Suprapubic skin (tissue), 4 donors: Measurements from ENCODE around the gene EPHA4. TPM values are rescaled to one million over a fixed set of nuclear protein-coding genes. Genes with fewer than 3 reads are reported as not detected.

Experiments
- DNase-seq, 2 donors: peaks; one replicate each; pipeline ENCODE4 v3.0.0-alpha.2; 2019; ENCODE audit warnings: low spot score in 2 of 2
- H3K27ac ChIP-seq: fragments of 200-600 bp; sonication (generic); one replicate; pipeline ENCODE4 v1.5.1; 2019
- H3K27me3 ChIP-seq: fragments of 200-600 bp; sonication (generic); one replicate; pipeline ENCODE4 v1.5.1; 2019
- H3K36me3 ChIP-seq: fragments of 200-600 bp; sonication (generic); one replicate; pipeline ENCODE4 v1.5.1; 2019
- H3K4me1 ChIP-seq: fragments of 200-600 bp; sonication (generic); one replicate; pipeline ENCODE4 v1.5.1; 2019
- H3K4me3 ChIP-seq: fragments of 200-600 bp; sonication (generic); one replicate; pipeline ENCODE4 v1.5.1; 2019; ENCODE audit warnings: mild to moderate bottlenecking
- H3K9me3 ChIP-seq: fragments of 200-600 bp; sonication (generic); one replicate; pipeline ENCODE4 v1.5.1; 2019
- EP300 ChIP-seq: sonication (generic); formaldehyde crosslinking; IDR thresholded peaks from one replicate; pipeline ENCODE4 v1.6.1; 2017; ENCODE audit warnings: antibody characterized with exemption
- POLR2A ChIP-seq, 2 donors: fragments of 450-650 bp; IDR thresholded peaks; one replicate each; pipeline ENCODE4 v1.6.1; 2017; ENCODE audit warnings: antibody characterized with exemption in 2 of 2, mild to moderate bottlenecking in 2 of 2, moderate library complexity in 2 of 2
- POLR2AphosphoS5 ChIP-seq, 3 donors: sonication (generic); formaldehyde crosslinking; IDR thresholded peaks; one replicate each; pipeline ENCODE4 v1.6.1; 2017; ENCODE audit warnings: antibody characterized with exemption in 3 of 3
- WGBS: methylation state at CpG from one replicate; pipeline ENCODE4 v1.1.5; 2018; 5-methylcytosine and 5-hydroxymethylcytosine counted together
- total RNA-seq, 4 donors: library from RNA; depleted of rRNA; stranded (reverse); fragments of >200 nt; gene quantifications; one replicate each; pipeline ENCODE4 v1.1.0, GENCODE V29; 2016
- TF ChIP-seq, protein P1 (sequence below), 2 donors: fragments of 200-600 bp in 1 of 2; fragments of 450-650 bp in 1 of 2; sonication (generic) in 1 of 2; IDR thresholded peaks; one replicate each; pipeline ENCODE4 v1.5.1; 2016 to 2019; ENCODE audit warnings: antibody characterized with exemption in 2 of 2, mild to moderate bottlenecking in 1 of 2, moderate library complexity in 1 of 2

The EPHA4 gene
- 10 to 100 TPM; 49.9 to 70.6 (median 67.8) TPM for total RNA-seq

DNA sequence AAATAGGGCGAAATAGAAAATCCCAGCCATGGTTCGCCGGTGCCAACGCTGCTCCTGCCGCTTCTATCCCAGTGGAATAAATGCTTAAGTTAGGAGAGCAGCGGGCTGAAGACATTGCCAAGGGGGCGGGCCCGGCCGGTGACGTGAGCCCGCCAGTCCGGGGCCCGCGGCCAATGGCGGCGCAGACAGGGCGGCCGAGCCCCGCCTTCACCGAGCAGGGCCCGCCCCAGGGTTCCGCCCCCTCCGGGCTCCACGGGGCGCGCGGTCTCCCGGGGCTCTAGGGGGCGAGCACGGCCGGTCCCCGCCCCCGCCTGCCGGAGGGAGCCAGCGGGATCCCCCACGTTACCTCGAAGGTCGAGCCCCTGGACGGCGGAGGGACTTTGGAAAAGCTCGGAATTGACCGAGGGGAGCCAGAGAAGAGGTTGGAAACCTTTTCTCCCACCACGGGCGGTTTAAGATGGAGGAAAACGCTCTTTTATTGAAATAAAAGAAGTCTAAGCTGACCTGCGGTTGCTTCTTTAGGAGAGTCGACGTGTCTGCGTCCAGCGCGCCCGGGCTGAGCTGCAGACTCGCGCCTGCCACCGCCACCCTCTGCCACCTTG is at the start of gene EPHA4:
EPHA4 (minus strand) TSS at position 86 of the 602 bp plus-strand sequence; CDS start at position 30, 56 bp downstream.
- Histone ChIP-seq H3K4me1 (peaks cover 49% of the 10 kb centered on the region), H3K4me3 (peak within 1 kb of the TSS; percentile 94), H3K36me3 (no peaks in the 10 kb centered on the region), H3K27ac (peak within 1 kb of the TSS; percentile 91), H3K9me3 (no peaks in the 10 kb centered on the region), H3K27me3 (peaks cover 17% of the 10 kb centered on the region)
- no peak for TF ChIP-seq EP300
- peak in 1 of 3 donors; percentile 45 for TF ChIP-seq POLR2AphosphoS5 (IDR thresholded peaks at IDR 0.05)
- TF ChIP-seq, protein P1, sequence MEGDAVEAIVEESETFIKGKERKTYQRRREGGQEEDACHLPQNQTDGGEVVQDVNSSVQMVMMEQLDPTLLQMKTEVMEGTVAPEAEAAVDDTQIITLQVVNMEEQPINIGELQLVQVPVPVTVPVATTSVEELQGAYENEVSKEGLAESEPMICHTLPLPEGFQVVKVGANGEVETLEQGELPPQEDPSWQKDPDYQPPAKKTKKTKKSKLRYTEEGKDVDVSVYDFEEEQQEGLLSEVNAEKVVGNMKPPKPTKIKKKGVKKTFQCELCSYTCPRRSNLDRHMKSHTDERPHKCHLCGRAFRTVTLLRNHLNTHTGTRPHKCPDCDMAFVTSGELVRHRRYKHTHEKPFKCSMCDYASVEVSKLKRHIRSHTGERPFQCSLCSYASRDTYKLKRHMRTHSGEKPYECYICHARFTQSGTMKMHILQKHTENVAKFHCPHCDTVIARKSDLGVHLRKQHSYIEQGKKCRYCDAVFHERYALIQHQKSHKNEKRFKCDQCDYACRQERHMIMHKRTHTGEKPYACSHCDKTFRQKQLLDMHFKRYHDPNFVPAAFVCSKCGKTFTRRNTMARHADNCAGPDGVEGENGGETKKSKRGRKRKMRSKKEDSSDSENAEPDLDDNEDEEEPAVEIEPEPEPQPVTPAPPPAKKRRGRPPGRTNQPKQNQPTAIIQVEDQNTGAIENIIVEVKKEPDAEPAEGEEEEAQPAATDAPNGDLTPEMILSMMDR (IDR thresholded peaks at IDR 0.05): peak in 1 of 2 donors; percentile 19
- TF ChIP-seq POLR2A (IDR thresholded peaks at IDR 0.05): no peak
- DNase-seq: peak; percentile 88 to 90
- WGBS: 0% methylated on average over 32 of the region's 55 CpGs

DNA sequence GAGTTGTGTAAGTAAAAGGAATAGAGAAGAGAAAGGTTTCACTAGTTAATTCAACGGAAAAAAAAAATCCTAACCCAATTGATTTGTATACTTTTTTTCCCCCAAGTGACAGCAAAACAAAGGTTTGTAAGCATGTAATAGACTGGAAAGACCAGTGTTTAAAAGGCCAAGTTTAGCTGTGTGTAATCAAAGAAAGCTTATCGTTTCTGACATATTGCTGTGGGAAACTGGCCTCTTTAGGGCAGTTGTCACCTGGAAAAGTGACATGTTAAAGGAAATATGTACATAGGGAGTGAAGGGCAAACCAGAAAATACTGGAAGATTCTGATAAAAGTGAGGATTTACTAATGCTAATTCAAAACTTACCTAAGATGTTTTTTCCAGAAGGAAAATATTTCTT is 45.9 kb upstream of the EPHA4 start:
- no peak for DNase-seq
- TF ChIP-seq, protein P1 (IDR thresholded peaks at IDR 0.05): no peak
- TF ChIP-seq EP300 (no peak), POLR2AphosphoS5 (IDR thresholded peaks at IDR 0.05) (no peak), POLR2A (IDR thresholded peaks at IDR 0.05) (no peak)
- Histone ChIP-seq H3K27me3 (no peaks in the 10 kb centered on the region), H3K4me3 (no peak overlapping the region), H3K36me3 (no peaks in the 10 kb centered on the region), H3K27ac (no peak overlapping the region), H3K9me3 (no peaks in the 10 kb centered on the region), H3K4me1 (no peaks in the 10 kb centered on the region)
- WGBS: 87% methylated on average over 2 of the region's 2 CpGs

DNA sequence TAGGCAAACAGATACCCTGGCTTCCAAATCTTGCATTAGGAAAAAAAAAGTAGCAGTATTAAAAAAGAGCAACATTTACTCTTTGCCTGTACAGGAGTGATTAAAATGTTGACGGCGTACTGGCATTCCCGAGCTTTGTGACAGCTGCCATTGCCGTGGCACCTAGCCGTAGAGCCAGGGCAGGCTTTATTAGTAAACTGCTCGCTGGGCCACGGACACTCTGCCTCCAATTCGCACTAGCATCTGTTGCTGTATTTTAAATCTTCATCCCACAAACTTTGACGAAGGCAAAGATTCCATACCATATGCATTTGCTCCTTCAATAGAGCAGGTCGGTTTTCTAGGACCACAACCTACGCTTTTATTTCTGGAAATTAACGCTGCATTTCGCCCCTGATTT is 44.5 kb upstream of the EPHA4 start:
- Histone ChIP-seq H3K4me1 (peaks cover 6% of the 10 kb centered on the region), H3K27me3 (no peaks in the 10 kb centered on the region), H3K36me3 (no peaks in the 10 kb centered on the region), H3K9me3 (no peaks in the 10 kb centered on the region), H3K4me3 (no peak overlapping the region), H3K27ac (no peak overlapping the region)
- DNase-seq: no peak
- 93% methylated on average over 13 of the region's 13 CpGs for WGBS
- TF ChIP-seq POLR2A (IDR thresholded peaks at IDR 0.05): no peak
- TF ChIP-seq, protein P1 (IDR thresholded peaks at IDR 0.05): no peak
- TF ChIP-seq POLR2AphosphoS5 (IDR thresholded peaks at IDR 0.05): no peak
- TF ChIP-seq EP300: no peak

DNA sequence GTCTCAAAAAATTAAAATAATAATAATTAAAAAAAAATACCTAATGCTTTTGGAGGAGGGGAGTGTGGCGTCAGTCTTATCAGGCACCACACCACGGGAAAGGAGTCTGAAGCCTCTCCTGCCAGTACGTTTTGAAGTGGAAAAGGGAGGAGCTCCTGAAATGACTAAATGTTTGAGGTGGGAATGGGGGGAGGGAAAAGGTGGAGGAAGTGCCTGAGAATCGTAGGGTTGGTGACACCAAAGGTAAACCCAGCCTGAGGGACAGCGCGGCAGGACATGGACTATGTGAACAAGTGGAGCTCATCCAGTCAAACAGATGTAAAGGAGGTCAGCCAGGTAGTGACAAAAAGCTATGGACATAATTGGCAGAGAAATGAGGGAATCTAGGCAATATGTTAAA is 42.2 kb upstream of the EPHA4 start:
- DNase-seq: no peak
- no peak overlapping the region for H3K27ac ChIP-seq
- TF ChIP-seq EP300 (no peak), POLR2A (IDR thresholded peaks at IDR 0.05) (no peak), POLR2AphosphoS5 (IDR thresholded peaks at IDR 0.05) (no peak)
- TF ChIP-seq, protein P1 (IDR thresholded peaks at IDR 0.05): no peak
- no peaks in the 10 kb centered on the region for H3K36me3 ChIP-seq
- H3K9me3 ChIP-seq: no peaks in the 10 kb centered on the region
- H3K4me3 ChIP-seq: no peak overlapping the region
- peaks cover 25% of the 10 kb centered on the region for H3K4me1 ChIP-seq
- no peaks in the 10 kb centered on the region for H3K27me3 ChIP-seq
- WGBS: 60% methylated on average over 6 of the region's 6 CpGs

DNA sequence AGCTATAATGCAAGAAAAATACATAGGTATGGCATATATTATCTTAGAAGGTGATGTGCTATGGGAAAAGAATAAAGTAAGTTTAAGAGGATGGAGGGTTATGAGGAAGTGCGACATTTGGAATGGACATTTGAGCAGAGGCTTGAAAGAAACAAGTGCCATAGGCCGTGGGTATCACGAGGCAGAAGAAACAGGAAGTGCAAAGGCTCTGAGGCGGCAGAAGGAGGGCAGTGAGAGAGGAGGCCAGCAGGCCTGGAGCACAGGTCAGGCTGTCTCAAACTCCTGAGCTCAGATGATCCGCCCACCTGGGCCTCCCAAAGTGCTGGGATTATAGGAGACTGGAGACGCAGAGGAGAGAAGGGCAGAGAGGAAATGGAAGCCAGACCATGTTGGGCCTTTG is 40.7 kb upstream of the EPHA4 start:
- Histone ChIP-seq H3K36me3 (no peaks in the 10 kb centered on the region), H3K27me3 (no peaks in the 10 kb centered on the region), H3K4me1 (peaks cover 25% of the 10 kb centered on the region), H3K27ac (no peak overlapping the region), H3K9me3 (no peaks in the 10 kb centered on the region), H3K4me3 (no peak overlapping the region)
- 94% methylated on average over 6 of the region's 6 CpGs for WGBS
- no peak for DNase-seq
- no peak for TF ChIP-seq EP300
- TF ChIP-seq, protein P1 (IDR thresholded peaks at IDR 0.05): no peak
- TF ChIP-seq POLR2AphosphoS5 (IDR thresholded peaks at IDR 0.05): no peak
- TF ChIP-seq POLR2A (IDR thresholded peaks at IDR 0.05): no peak
